Mucosa of descending colon (tissue), 3 donors: ENCODE data around the gene CHERP. TPM values are rescaled to one million over a fixed set of nuclear protein-coding genes. Genes with fewer than 3 reads are reported as not detected.

ENCODE experiments used
- ATAC-seq: fragments of 200-7000 bp; cut with Tn5 transposase; one replicate; pipeline ENCODE4 v1.9.1; 2020; ENCODE audit warnings: mild to moderate bottlenecking, moderate library complexity
- DNase-seq, 3 donors: peaks; one replicate each; pipeline ENCODE4 v3.0.0-alpha.2; 2020
- H3K36me3 ChIP-seq: fragments of 200-600 bp; one replicate; pipeline ENCODE4 v1.8.0; 2021; ENCODE audit warnings: low read depth, mild to moderate bottlenecking
- H3K4me1 ChIP-seq: fragments of 200-600 bp; one replicate; pipeline ENCODE4 v1.8.0; 2021; ENCODE audit warnings: low read depth, mild to moderate bottlenecking
- H3K4me3 ChIP-seq: fragments of 200-600 bp; one replicate; pipeline ENCODE4 v1.8.0; 2021; ENCODE audit warnings: mild to moderate bottlenecking
- H3K9me3 ChIP-seq: fragments of 200-600 bp; one replicate; pipeline ENCODE4 v1.8.0; 2021; ENCODE audit warnings: mild to moderate bottlenecking
- CTCF ChIP-seq: fragments of 200-600 bp; IDR thresholded peaks from one replicate; pipeline ENCODE4 v1.8.0; 2022; ENCODE audit warnings: antibody characterized with exemption, mild to moderate bottlenecking
- intact Hi-C, 2 donors: fragments of 100-400 bp; cut with DNase I in 1 of 2; cut with micrococcal nuclease in 1 of 2; formaldehyde crosslinking; loops; one replicate each; pipeline versions ENCODE4 v1.11.0 to v1.11.1; 2022; cut with DNase I, micrococcal nuclease
- total RNA-seq, 3 donors: library from RNA; stranded (reverse); fragmentation: NEBNext Ultra II Directional in 2 of 3; extraction: Animal tissue kit (Norgen Biotek cat#: 25700) in 2 of 3; gene quantifications; one replicate each; pipeline versions ENCODE4 v1.2.1 to v1.2.4, GENCODE V29; 2021 to 2023
- donor health status: DM: no; HTN: no; CAD: no; lungs with moderate emphysema.
- donor health status: DM: no; HTN: no; CAD: no.
- donor health status: DM: no; HTN: yes; CAD: no.

Gene CHERP
- total RNA-seq, 3 donors from 2014 or later, result 36.3 to 43.0 (median 38.8) TPM

GRCh38 chr19:16520986-16521624, 21.1 kb downstream of the CHERP start:
- no peak for ATAC-seq
- DNase-seq, result no peak
- peaks cover 10% of the 10 kb centered on the region for H3K36me3 ChIP-seq
- no peaks in the 10 kb centered on the region for H3K4me1 ChIP-seq
- no peak overlapping the region for H3K4me3 ChIP-seq
- no peak for TF ChIP-seq CTCF
- H3K9me3 ChIP-seq, result no peaks in the 10 kb centered on the region
- intact Hi-C loops, result no loop called here

GRCh38 chr19:16520074-16520973, 21.9 kb downstream of the CHERP start:
- DNase-seq, result no peak
- Histone ChIP-seq H3K4me1 (no peaks in the 10 kb centered on the region), H3K9me3 (no peaks in the 10 kb centered on the region), H3K4me3 (no peak overlapping the region), H3K36me3 (peaks cover 10% of the 10 kb centered on the region)
- intact Hi-C loops, result no loop called here
- ATAC-seq, result no peak
- no peak for TF ChIP-seq CTCF

GRCh38 chr19:16519230-16519687, 23.0 kb downstream of the CHERP start:
- Histone ChIP-seq H3K9me3 (no peaks in the 10 kb centered on the region), H3K4me1 (no peaks in the 10 kb centered on the region), H3K36me3 (peaks cover 10% of the 10 kb centered on the region), H3K4me3 (no peak overlapping the region)
- intact Hi-C loops, result no loop called here
- no peak for DNase-seq
- no peak for TF ChIP-seq CTCF
- no peak for ATAC-seq

DNA sequence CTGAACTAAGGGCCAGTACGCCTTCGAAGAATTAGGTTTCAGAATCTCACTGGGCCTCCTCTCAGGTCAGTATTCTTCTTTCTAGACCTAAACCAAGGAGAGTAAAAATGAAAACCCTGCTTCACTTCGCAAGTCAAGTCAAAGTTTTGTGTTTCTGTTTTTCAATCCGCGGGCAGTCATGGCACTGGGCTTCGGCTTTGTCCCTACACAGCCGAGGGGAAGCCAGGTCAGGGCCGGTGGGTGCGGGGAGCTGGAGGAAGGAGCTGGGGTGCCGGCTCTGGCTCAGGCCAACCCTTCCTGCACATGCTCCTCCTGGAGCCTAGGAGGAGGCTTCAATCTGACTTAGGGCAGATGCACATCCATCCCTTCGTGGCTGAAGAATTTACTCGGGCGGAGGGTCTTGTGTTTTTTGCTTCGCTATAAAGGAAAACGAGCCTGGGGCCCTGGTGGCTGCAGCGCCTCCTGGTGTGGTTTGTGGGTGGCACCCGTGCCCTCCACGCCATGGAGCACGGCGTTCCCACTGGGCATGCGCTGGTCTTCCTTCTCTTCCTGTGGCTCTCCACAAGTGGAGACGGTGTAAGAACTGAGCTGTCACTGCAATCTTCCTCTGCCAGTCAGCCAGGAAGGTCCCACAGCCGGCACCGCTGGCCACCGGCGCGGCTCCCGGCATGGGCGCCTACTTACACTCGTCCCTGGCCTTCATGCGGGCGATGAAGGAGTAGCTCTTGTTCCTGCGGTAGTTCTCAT, 23.6 kb downstream of the CHERP start:
- TF ChIP-seq CTCF, result no peak
- no peaks in the 10 kb centered on the region for H3K4me1 ChIP-seq
- ATAC-seq (no peak), DNase-seq (no peak)
- H3K36me3 ChIP-seq, result peaks cover 10% of the 10 kb centered on the region
- H3K9me3 ChIP-seq, result no peaks in the 10 kb centered on the region
- intact Hi-C loops, result no loop called here
- H3K4me3 ChIP-seq, result no peak overlapping the region

DNA sequence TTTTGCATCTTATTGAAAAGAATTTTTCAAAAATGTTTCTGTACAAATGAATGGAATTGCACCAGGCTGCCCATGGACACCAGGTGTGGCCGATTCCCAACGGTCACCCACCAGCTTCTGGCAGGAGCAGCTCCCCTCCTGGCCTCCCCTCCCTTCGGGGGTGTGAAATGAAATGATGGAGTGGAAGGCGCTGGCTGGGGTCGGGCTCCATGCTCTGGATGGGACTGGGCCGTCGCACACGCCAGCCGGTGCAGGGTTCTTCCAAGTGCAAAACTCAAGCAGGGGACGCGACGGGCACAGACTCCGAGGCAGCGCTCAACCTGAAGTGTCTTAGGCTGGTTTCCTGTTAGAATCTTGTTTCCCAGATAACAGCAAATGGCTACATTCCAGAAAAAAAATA, 24.2 kb downstream of the CHERP start:
- DNase-seq (no peak), ATAC-seq (no peak)
- no peaks in the 10 kb centered on the region for H3K4me1 ChIP-seq
- H3K9me3 ChIP-seq, result no peaks in the 10 kb centered on the region
- H3K4me3 ChIP-seq, result no peak overlapping the region
- peaks cover 10% of the 10 kb centered on the region for H3K36me3 ChIP-seq
- no peak for TF ChIP-seq CTCF
- intact Hi-C loops, result no loop called here
